Ovary (tissue), 3 donors: ENCODE measurements around the gene NIPSNAP2.

Experiments
- CTCF ChIP-seq, 3 donors: fragments of 450-650 bp in 2 of 3; fragments of 200-600 bp in 1 of 3; IDR thresholded peaks; one replicate each; pipeline versions ENCODE4 v1.5.1 to v1.8.0; 2016 to 2022; ENCODE audit warnings: antibody characterized with exemption in 3 of 3, mild to moderate bottlenecking in 1 of 3
- EP300 ChIP-seq: sonication (generic); formaldehyde crosslinking; IDR thresholded peaks from one replicate; pipeline ENCODE4 v1.6.1; 2017; ENCODE audit warnings: antibody characterized with exemption
- POLR2A ChIP-seq: fragments of 450-650 bp; IDR thresholded peaks from one replicate; pipeline ENCODE4 v1.6.1; 2017; ENCODE audit warnings: antibody characterized with exemption, mild to moderate bottlenecking, moderate library complexity
- donor health status: DM: no; HTN: no; CAD: no.

DNA sequence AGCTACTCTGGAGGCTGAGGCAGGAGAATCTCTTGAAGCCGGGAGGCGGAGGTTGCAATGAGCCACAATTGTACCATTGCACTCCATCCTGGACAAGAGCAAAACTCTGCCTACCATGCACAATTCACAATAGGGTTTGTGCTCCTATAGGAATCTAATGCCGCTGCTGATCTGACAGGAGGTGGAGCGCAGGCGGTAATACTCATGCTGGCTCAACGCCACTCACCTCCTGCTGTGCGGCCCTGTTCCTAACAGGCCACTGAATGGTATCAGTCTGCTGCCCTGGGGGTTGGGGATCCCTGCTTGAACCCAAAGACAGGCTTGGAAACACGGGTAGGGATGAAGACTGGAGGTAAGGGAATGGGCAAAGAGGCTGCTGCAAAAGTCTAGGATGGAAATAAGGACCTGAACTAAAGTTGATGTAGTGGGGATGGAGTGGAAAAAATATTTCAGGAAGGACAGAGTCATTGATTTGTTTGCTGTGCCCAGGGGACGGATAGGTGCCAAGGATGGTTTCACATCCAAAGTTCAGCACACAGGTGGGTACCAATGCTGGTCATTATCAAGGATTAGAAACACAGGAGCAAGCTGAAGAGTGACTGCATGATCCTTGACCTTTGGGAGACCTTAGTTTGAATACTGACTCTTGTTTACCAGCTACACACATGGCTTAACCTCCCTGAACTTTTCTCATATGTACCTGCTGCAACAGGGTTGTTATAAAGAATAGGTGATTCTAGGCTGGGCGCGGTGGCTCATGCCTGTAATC is 10.5 kb upstream of the NIPSNAP2 start:
- no peak for TF ChIP-seq POLR2A
- no peak for TF ChIP-seq CTCF (IDR thresholded peaks at IDR 0.05)
- no peak for TF ChIP-seq EP300
